Endothelial cell of umbilical vein (primary cell): ENCODE measurements around the gene PASK. TPM values are rescaled to one million over a fixed set of nuclear protein-coding genes. Genes with fewer than 3 reads are reported as not detected.

Experiments used
- BruUV-seq: library from RNA; stranded (reverse); fragments of 400-500 nt; replicated peaks from 2 replicates; lab custom pipeline; 2021; lab: Mats Ljungman, UMichigan
- CTCF ChIA-PET: fragments of 300-600, 350-600 bp; sonication (Branson Sonifier 250); formaldehyde crosslinking; loops from one replicate; lab custom pipeline; 2021; ENCODE audit warnings: antibody characterized with exemption, inconsistent platforms; lab: Charles Lee
- POLR2A ChIA-PET: fragments of 300-600, 350-600 bp; sonication (Branson Sonifier 250); formaldehyde crosslinking; loops from one replicate; lab custom pipeline; 2021; ENCODE audit warnings: antibody characterized with exemption, inconsistent platforms; lab: Charles Lee
- DNase-seq: peaks from one replicate; pipeline ENCODE4 v3.0.0-alpha.2; 2011; ENCODE audit warnings: low read depth, low spot score
- FAIRE-seq: peaks from 2 replicates; lab custom pipeline; 2011; peaks lifted over from hg19 to GRCh38; lab: Jason Lieb, UNC
- H2AFZ ChIP-seq: 2 replicates; pipeline ENCODE4 v1.6.0; 2012; ENCODE audit warnings: low read depth, low read length, control low read depth, inconsistent platforms
- H3K27ac ChIP-seq: 2 replicates; pipeline ENCODE4 v1.5.1; 2011; ENCODE audit warnings: low read depth, mild to moderate bottlenecking, control low read depth, low read length, moderate library complexity; ENCODE audit not compliant: insufficient read depth
- H3K27me3 ChIP-seq, 2 experiments: 2 replicates each; pipeline versions ENCODE4 v1.6.0 to v1.6.1; 2011; ENCODE audit warnings: low read length in 2 of 2, mixed read lengths in 1 of 2; ENCODE audit not compliant: control insufficient read depth in 2 of 2, insufficient read depth in 2 of 2
- H3K36me3 ChIP-seq, 2 experiments: 2 replicates in 1 of 2; 3 replicates in 1 of 2; pipeline ENCODE4 v1.5.1; 2011; ENCODE audit warnings: low read length in 2 of 2, mild to moderate bottlenecking in 1 of 2, moderate library complexity in 1 of 2; ENCODE audit not compliant: control insufficient read depth in 2 of 2, insufficient read depth in 2 of 2; ENCODE audit errors: extremely low read depth in 1 of 2
- H3K4me1 ChIP-seq: 3 replicates; pipeline ENCODE4 v1.5.1; 2011; ENCODE audit warnings: mild to moderate bottlenecking, low read length; ENCODE audit not compliant: control insufficient read depth, insufficient read depth; ENCODE audit errors: extremely low read depth
- H3K4me2 ChIP-seq: 2 replicates; pipeline ENCODE4 v1.6.1; 2011; ENCODE audit warnings: low read length, control low read depth, mixed read lengths; ENCODE audit not compliant: insufficient read depth
- H3K4me3 ChIP-seq, 3 experiments: fragments of 200-600 bp in 1 of 3; sonication (generic), shearing (Covaris generic) in 1 of 3; replicated peaks in 1 of 3; 2 replicates each; pipeline ENCODE4 v1.5.1; 2011 to 2016; ENCODE audit warnings: control low read depth in 3 of 3, low read length in 3 of 3, mild to moderate bottlenecking in 2 of 3, inconsistent platforms in 1 of 3, low read depth in 1 of 3, moderate library complexity in 1 of 3; ENCODE audit not compliant: insufficient read depth in 1 of 3
- H3K79me2 ChIP-seq: 2 replicates; pipeline ENCODE4 v1.6.0; 2012; ENCODE audit warnings: low read length, inconsistent platforms; ENCODE audit not compliant: control insufficient read depth, insufficient read depth
- H3K9ac ChIP-seq: replicated peaks from 2 replicates; pipeline ENCODE3; 2011; ENCODE audit warnings: low read length, control low read depth; ENCODE audit not compliant: insufficient read depth; ENCODE audit errors: extremely low read depth
- H3K9me1 ChIP-seq: replicated peaks from 3 replicates; pipeline ENCODE4 v1.6.0; 2011; ENCODE audit warnings: mild to moderate bottlenecking, low read length; ENCODE audit not compliant: control insufficient read depth, insufficient read depth; ENCODE audit errors: extremely low read depth
- H3K9me3 ChIP-seq: replicated peaks from 2 replicates; pipeline ENCODE4 v1.5.1; 2012; ENCODE audit warnings: low read length, inconsistent platforms; ENCODE audit not compliant: control insufficient read depth, insufficient read depth
- H4K20me1 ChIP-seq: replicated peaks from 2 replicates; pipeline ENCODE3; 2011; ENCODE audit warnings: mild to moderate bottlenecking, low read length; ENCODE audit not compliant: control insufficient read depth, insufficient read depth; ENCODE audit errors: extremely low read depth
- CTCF ChIP-seq, 2 donors: IDR thresholded peaks; 1 replicate in 1 of 2; 2 replicates in 1 of 2; pipeline ENCODE4 v1.5.1; 2011; ENCODE audit warnings: low read length in 2 of 2, mild to moderate bottlenecking in 2 of 2, moderate library complexity in 2 of 2, control low read depth in 1 of 2, inconsistent platforms in 1 of 2, low read depth in 1 of 2; ENCODE audit not compliant: insufficient read depth in 1 of 2; ENCODE audit errors: extremely low read depth in 1 of 2
- EZH2 ChIP-seq: IDR thresholded peaks from 2 replicates; pipeline ENCODE4 v1.6.1; 2012; ENCODE audit warnings: borderline replicate concordance, low read depth, mild to moderate bottlenecking, moderate library complexity, low read length, inconsistent platforms; ENCODE audit not compliant: severe bottlenecking
- FOS ChIP-seq: IDR thresholded peaks from 2 replicates; pipeline ENCODE4 v1.6.1; 2011; ENCODE audit warnings: mild to moderate bottlenecking, low read length, moderate library complexity, borderline replicate concordance; ENCODE audit not compliant: insufficient read depth
- GATA2 ChIP-seq: IDR thresholded peaks from 2 replicates; pipeline ENCODE4 v1.7.0; 2011; ENCODE audit warnings: low read depth, mild to moderate bottlenecking, moderate library complexity, mixed read lengths, low read length; ENCODE audit not compliant: insufficient read length, insufficient read depth
- JUN ChIP-seq: IDR thresholded peaks from 2 replicates; pipeline ENCODE4 v1.6.1; 2011; ENCODE audit warnings: borderline replicate concordance, low read depth; ENCODE audit not compliant: insufficient read length, insufficient read depth
- MAX ChIP-seq: IDR thresholded peaks from 2 replicates; pipeline ENCODE4 v1.6.1; 2011; ENCODE audit not compliant: insufficient read depth, insufficient read length
- MYC ChIP-seq: IDR thresholded peaks from one replicate; pipeline ENCODE4 v1.6.1; 2011; ENCODE audit warnings: mild to moderate bottlenecking, low read depth, low read length
- POLR2A ChIP-seq: IDR thresholded peaks from 2 replicates; pipeline ENCODE4 v1.6.1; 2012; ENCODE audit warnings: low read depth, mild to moderate bottlenecking, control low read depth, low read length
- POLR2AphosphoS5 ChIP-seq: IDR thresholded peaks from 2 replicates; pipeline ENCODE4 v1.6.1; 2012; ENCODE audit warnings: low read depth, mild to moderate bottlenecking, control low read depth, low read length, moderate library complexity; ENCODE audit not compliant: insufficient read depth
- dilution Hi-C: fragments of 300-500 bp; cut with MboI; formaldehyde crosslinking; loops from one replicate; pipeline ENCODE4 v1.15.0; 2019; ENCODE audit warnings: low sequenced_read_pairs; ENCODE audit not compliant: extremely low pct_ligation_motif_present
- intact Hi-C: fragments of 100-400 bp; cut with micrococcal nuclease; formaldehyde crosslinking; loops from one replicate; pipeline ENCODE4 v1.10.0; 2022
- polyA plus RNA-seq, 4 experiments: library from polyadenylated mRNA; depleted of rRNA in 3 of 4; stranded (reverse) in 3 of 4; unstranded in 1 of 4; fragments of >200 nt; gene quantifications; 2 replicates each; pipeline versions ENCODE4 v1.2.1 to v1.2.3, GENCODE V29; 2011 to 2012; ENCODE audit warnings: missing spikeins in 1 of 4
- total RNA-seq: library from RNA; stranded (reverse); gene quantifications from 2 replicates; pipeline ENCODE4 v1.2.3, GENCODE V29; 2021

Gene PASK
- total and polyA plus RNA-seq, 2 donors (not counting 3 experiments of a cell fraction or from before 2014, with no cell fraction given) = 5.7 to 17.3 TPM

GRCh38 chr2:241136661-241137260 lies 12.5 kb downstream of the PASK start:
- intact Hi-C loops (no loop called here), dilution Hi-C loops (no loop called here)
- ChIA-PET POLR2A (no interaction called here), CTCF (interaction anchor here (1.1 to 1.5 kb wide), 2 partner anchors 22 to 153 kb away, joined by 3 read pairs; no protein-coding TSS in a partner anchor)
- Histone ChIP-seq H3K9me1 (no peaks in the 10 kb centered on the region), H3K9me3 (no peaks in the 10 kb centered on the region), H3K27ac (no peak overlapping the region), H3K4me2 (no peak overlapping the region), H3K36me3 (peaks cover 0 to 3% of the 10 kb centered on the region in 2 experiments), H3K4me1 (no peaks in the 10 kb centered on the region), H2AFZ (no peak overlapping the region), H3K27me3 (no peaks in the 10 kb centered on the region), H3K9ac (no peak overlapping the region), H4K20me1 (no peaks in the 10 kb centered on the region), H3K4me3 (no peak overlapping the region), H3K79me2 (no peaks in the 10 kb centered on the region)
- FAIRE-seq (no peak), DNase-seq (no peak)
- BruUV-seq = no TSS peak
- no peak for TF ChIP-seq POLR2AphosphoS5
- no peak for TF ChIP-seq GATA2
- TF ChIP-seq MYC = no peak
- no peak for TF ChIP-seq CTCF (IDR thresholded peaks at IDR 0.05; ENCODE audit: extremely low read depth in 1 of 2, insufficient read depth in 1 of 2, low read depth in 1 of 2, low read length in 2 of 2)

GRCh38 chr2:241136191-241136590 lies 13.1 kb downstream of the PASK start:
- no peaks in the 10 kb centered on the region for H3K79me2 ChIP-seq
- no peak for FAIRE-seq

More at GRCh38 chr2:241136191-241136590, 13.1 kb downstream of the PASK start:
- H2AFZ ChIP-seq = no peak overlapping the region
- H3K4me3 ChIP-seq = no peak overlapping the region
- no peak overlapping the region for H3K4me2 ChIP-seq
- no peaks in the 10 kb centered on the region for H4K20me1 ChIP-seq
- H3K27me3 ChIP-seq = no peaks in the 10 kb centered on the region
- peaks cover 0 to 3% of the 10 kb centered on the region in 2 experiments for H3K36me3 ChIP-seq
- intact Hi-C loops (no loop called here), dilution Hi-C loops (no loop called here)
- no peak overlapping the region for H3K27ac ChIP-seq
- no TSS peak for BruUV-seq
- DNase-seq = no peak
- H3K9ac ChIP-seq = no peak overlapping the region
- H3K9me1 ChIP-seq = no peaks in the 10 kb centered on the region
- POLR2A ChIA-PET = no interaction called here
- H3K4me1 ChIP-seq = no peaks in the 10 kb centered on the region
- no peaks in the 10 kb centered on the region for H3K9me3 ChIP-seq
- TF ChIP-seq JUN (no peak), POLR2A (no peak), GATA2 (no peak), MYC (no peak), FOS (no peak), CTCF (IDR thresholded peaks at IDR 0.05; ENCODE audit: extremely low read depth in 1 of 2, insufficient read depth in 1 of 2, low read depth in 1 of 2, low read length in 2 of 2) (no peak), POLR2AphosphoS5 (no peak), EZH2 (no peak), MAX (no peak)
- CTCF ChIA-PET = interaction anchor here (1.1 to 1.5 kb wide), 2 partner anchors 22 to 153 kb away, joined by 3 read pairs; no protein-coding TSS in a partner anchor
